ENCODE measurements around the gene TMEM17. TPM values are rescaled to one million over a fixed set of nuclear protein-coding genes. Genes with fewer than 3 reads are reported as not detected.
A peak's percentile ranks its signal among the peaks of the same experiment; 100 is the strongest.

TMEM17 gene
- total RNA-seq, 4 donors from 2014 or later = 0.22 to 3.4 (median 2.0) TPM

DNA sequence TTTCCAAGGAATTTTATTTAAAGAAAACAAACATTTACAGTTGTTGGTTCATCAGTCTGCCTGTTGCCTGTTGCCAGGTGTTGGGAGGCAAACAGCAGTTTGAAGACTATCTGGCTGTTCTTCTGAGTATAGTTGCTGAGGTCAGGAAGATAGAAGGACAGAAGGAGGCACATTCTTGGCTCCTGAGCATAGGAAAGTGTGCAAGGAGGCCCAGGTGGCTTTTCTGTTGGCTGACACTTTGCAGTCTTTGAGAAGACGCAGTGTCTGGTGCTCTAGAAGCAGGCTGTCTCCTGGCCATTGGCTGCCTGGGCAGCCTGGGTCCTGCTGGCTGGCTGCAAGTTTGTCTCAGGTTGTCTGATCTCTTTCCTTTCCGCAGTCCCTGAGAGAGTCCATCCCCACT, 36.4 kb downstream of the TMEM17 start:
- ATAC-seq = no peak
- H3K27ac ChIP-seq = no peak overlapping the region
- no peaks in the 10 kb centered on the region for H3K36me3 ChIP-seq
- H3K4me3 ChIP-seq = no peak overlapping the region
- H3K9me3 ChIP-seq = no peaks in the 10 kb centered on the region
- H3K4me1 ChIP-seq = peaks cover 0 to 79% (median 24%) of the 10 kb centered on the region in 3 donors
- TF ChIP-seq POLR2A (IDR thresholded peaks at IDR 0.05) (no peak), POLR2AphosphoS5 (IDR thresholded peaks at IDR 0.05) (no peak), CTCF (IDR thresholded peaks at IDR 0.05) (no peak), EP300 (IDR thresholded peaks at IDR 0.05) (no peak)
- H3K27me3 ChIP-seq = no peaks in the 10 kb centered on the region
- 51 to 60% methylated on average over 2 of the region's 2 CpGs for WGBS, 2 donors (ENCODE audit: low coverage in 1 of 2)

GRCh38 chr2:62469114-62469513, 36.9 kb downstream of the TMEM17 start:
- H3K27me3 ChIP-seq = no peaks in the 10 kb centered on the region
- H3K4me1 ChIP-seq = peaks cover 0 to 75% (median 21%) of the 10 kb centered on the region in 3 donors
- H3K36me3 ChIP-seq = no peaks in the 10 kb centered on the region
- no peak for ATAC-seq
- 86 to 100% methylated on average over 1 of the region's 1 CpG for WGBS, 2 donors (ENCODE audit: low coverage in 1 of 2)
- TF ChIP-seq POLR2AphosphoS5 (IDR thresholded peaks at IDR 0.05) (no peak), CTCF (IDR thresholded peaks at IDR 0.05) (no peak), EP300 (IDR thresholded peaks at IDR 0.05) (no peak), POLR2A (IDR thresholded peaks at IDR 0.05) (no peak)
- H3K27ac ChIP-seq = no peak overlapping the region
- no peaks in the 10 kb centered on the region for H3K9me3 ChIP-seq
- H3K4me3 ChIP-seq = no peak overlapping the region

DNA sequence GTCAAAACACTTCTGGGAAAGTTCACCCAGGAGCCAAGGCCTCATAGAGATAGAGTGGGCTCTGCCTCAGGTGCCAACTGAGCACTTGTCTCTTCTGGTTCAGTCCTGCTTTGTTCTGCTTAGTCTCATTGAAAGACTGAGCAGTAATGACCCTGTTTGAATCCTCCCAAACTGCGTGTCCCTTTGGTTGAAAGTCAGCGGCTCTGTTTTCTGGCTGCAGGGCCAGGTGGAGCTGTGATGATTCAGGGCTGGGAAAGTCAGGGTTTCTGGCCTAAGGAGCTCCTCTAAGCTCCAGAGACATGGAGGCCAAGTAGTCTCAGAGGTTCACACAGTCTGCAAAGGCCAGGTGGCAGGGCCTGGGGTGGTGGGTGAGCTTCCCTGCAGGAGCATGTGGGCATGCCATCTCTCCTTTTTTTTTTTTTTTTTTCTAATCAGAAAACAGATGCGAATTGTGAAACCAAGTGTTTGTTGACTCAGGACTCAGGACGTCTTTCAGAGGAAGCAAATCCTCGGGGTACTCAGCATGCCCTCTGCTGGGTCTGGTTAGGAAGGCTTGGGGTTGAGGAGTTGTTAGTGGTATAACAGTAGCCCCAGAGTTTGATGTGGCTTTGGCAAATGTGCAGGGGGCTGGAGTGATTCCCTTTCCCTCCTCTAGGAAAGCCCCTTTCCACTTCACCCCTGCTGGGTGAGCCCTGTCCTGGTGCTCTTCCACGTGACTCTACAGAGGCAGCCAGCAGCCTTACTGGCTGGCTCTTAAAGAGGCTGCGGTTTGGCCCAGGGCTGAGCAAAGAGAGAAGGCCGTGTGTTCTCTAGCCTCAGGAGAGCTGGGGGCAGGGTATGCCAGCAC, 38.3 kb downstream of the TMEM17 start:
- H3K9me3 ChIP-seq = no peaks in the 10 kb centered on the region
- 54% methylated on average over 5 of the region's 8 CpGs; no CpG with 5 or more reads in 1 of the 2 donors for WGBS, 2 donors (ENCODE audit: low coverage in 1 of 2)
- H3K27ac ChIP-seq = peak overlapping the region in 3 of 4 donors; percentile 3 to 49 (median 46)
- no peaks in the 10 kb centered on the region for H3K27me3 ChIP-seq
- H3K4me1 ChIP-seq = peaks cover 0 to 61% (median 14%) of the 10 kb centered on the region in 3 donors
- no peak for ATAC-seq
- no peak overlapping the region for H3K4me3 ChIP-seq
- TF ChIP-seq CTCF (IDR thresholded peaks at IDR 0.05) = no peak
- TF ChIP-seq POLR2A (IDR thresholded peaks at IDR 0.05) = no peak
- no peak for TF ChIP-seq POLR2AphosphoS5 (IDR thresholded peaks at IDR 0.05)
- no peak for TF ChIP-seq EP300 (IDR thresholded peaks at IDR 0.05)
- H3K36me3 ChIP-seq = no peaks in the 10 kb centered on the region

- Histone ChIP-seq H3K4me3 (no peak overlapping the region), H3K27ac (peak overlapping the region in 3 of 4 donors; percentile 3 to 49 (median 46)), H3K36me3 (no peaks in the 10 kb centered on the region), H3K9me3 (no peaks in the 10 kb centered on the region), H3K27me3 (no peaks in the 10 kb centered on the region), H3K4me1 (peaks cover 0 to 59% (median 13%) of the 10 kb centered on the region in 3 donors)
- WGBS, 2 donors (ENCODE audit: low coverage in 1 of 2) = 52 to 100% methylated on average over 1 to 4 of the region's 6 CpGs
- TF ChIP-seq POLR2A (IDR thresholded peaks at IDR 0.05) (no peak), EP300 (IDR thresholded peaks at IDR 0.05) (no peak), POLR2AphosphoS5 (IDR thresholded peaks at IDR 0.05) (no peak), CTCF (IDR thresholded peaks at IDR 0.05) (no peak)
- no peak for ATAC-seq
These were observed 38.9 kb downstream of the TMEM17 start for GRCh38 chr2:62467100-62467474.

- peaks cover 0 to 59% (median 17%) of the 10 kb centered on the region in 3 donors for H3K4me1 ChIP-seq
- no peaks in the 10 kb centered on the region for H3K27me3 ChIP-seq
- no peak for ATAC-seq
- H3K4me3 ChIP-seq = no peak overlapping the region
- no CpG with 5 or more reads among the region's 2 CpGs for WGBS, 2 donors (ENCODE audit: low coverage in 1 of 2)
- TF ChIP-seq POLR2A (IDR thresholded peaks at IDR 0.05) (no peak), EP300 (IDR thresholded peaks at IDR 0.05) (no peak), CTCF (IDR thresholded peaks at IDR 0.05) (no peak), POLR2AphosphoS5 (IDR thresholded peaks at IDR 0.05) (no peak)
- H3K9me3 ChIP-seq = no peaks in the 10 kb centered on the region
- H3K36me3 ChIP-seq = no peaks in the 10 kb centered on the region
- H3K27ac ChIP-seq = peak overlapping the region in 3 of 4 donors; percentile 32 to 54 (median 49)
These were observed 39.5 kb downstream of the TMEM17 start for GRCh38 chr2:62466503-62466854.

All from gastroesophageal sphincter (tissue), 4 donors.